Pancreas (tissue), 10 donors: ENCODE results near the gene BBX. TPM values are rescaled to one million over a fixed set of nuclear protein-coding genes. Genes with fewer than 3 reads are reported as not detected.

Experiments used
- ATAC-seq, 4 donors: fragments of 200-7000 bp; cut with Tn5 transposase; one replicate each; pipeline versions ENCODE4 v1.8.0 to v1.9.1; 2020; ENCODE audit warnings: mild to moderate bottlenecking in 4 of 4, moderate library complexity in 4 of 4
- DNase-seq, 6 donors: peaks; one replicate each; pipeline ENCODE4 v3.0.0-alpha.2; 2020
- FAIRE-seq: peaks from 2 replicates; lab custom pipeline; 2012; peaks lifted over from hg19 to GRCh38; lab: Jason Lieb, UNC
- H3K27ac ChIP-seq, 4 donors: fragments of 200-600 bp; sonication (generic); 1 replicate in 3 of 4; 2 replicates in 1 of 4; pipeline versions ENCODE4 v1.5.0 to v1.8.0; 2020
- H3K27me3 ChIP-seq, 4 donors: fragments of 200-600 bp; one replicate each; pipeline ENCODE4 v1.8.0; 2021
- H3K36me3 ChIP-seq, 3 donors: fragments of 200-600 bp; sonication (generic) in 1 of 3; one replicate each; pipeline versions ENCODE4 v1.5.0 to v1.8.0; 2020 to 2021
- H3K4me1 ChIP-seq, 3 donors: fragments of 200-600 bp; one replicate each; pipeline ENCODE4 v1.8.0; 2021
- H3K4me3 ChIP-seq, 4 donors: fragments of 200-600 bp; sonication (generic) in 2 of 4; one replicate each; pipeline versions ENCODE4 v1.5.0 to v1.8.0; 2020 to 2021
- H3K9me3 ChIP-seq, 4 donors: fragments of 200-600 bp; one replicate each; pipeline ENCODE4 v1.8.0; 2021
- CTCF ChIP-seq, 4 donors: fragments of 200-600 bp; sonication (generic) in 3 of 4; IDR thresholded peaks; one replicate each; pipeline versions ENCODE4 v1.5.0 to v1.8.0; 2021; ENCODE audit warnings: antibody characterized with exemption in 4 of 4
- WGBS, 2 donors: extraction: QIAGEN DNeasy Blood & Tissue Kit; methylation state at CpG; one replicate each; pipeline ENCODE4 v1.1.7; 2013; 5-methylcytosine and 5-hydroxymethylcytosine counted together
- intact Hi-C, 3 donors: fragments of 100-400 bp; cut with DNase I; formaldehyde crosslinking; loops; one replicate each; pipeline versions ENCODE4 v1.11.1 to v1.14.2; 2022
- polyA plus RNA-seq, 2 donors: library from polyadenylated mRNA; stranded (reverse); fragments of 200-250 nt; gene quantifications; one replicate each; pipeline ENCODE4 v1.2.3, GENCODE V29; 2013
- total RNA-seq, 6 donors: library from RNA; stranded (reverse); fragmentation: NEBNext Ultra II Directional in 4 of 6; extraction: Animal tissue kit (Norgen Biotek cat#: 25700) in 4 of 6; gene quantifications; one replicate each; pipeline versions ENCODE4 v1.2.1 to v1.2.4, GENCODE V29; 2021 to 2023
- donor health status: healthy with polysubstance abuse.
- donor health status: DM: no; HTN: no; CAD: no; lungs with moderate emphysema.
- donor health status: DM: no; HTN: no; CAD: no.
- donor health status: control.
- donor health status: control.
- donor health status: Bipolar disorder and iron deficiency.
- donor health status: DM: yes; HTN: yes; CAD: no.
- donor health status: DM: no; HTN: no; CAD: no.
- donor health status: DM: no; HTN: no; CAD: no.
- donor health status: DM: yes; HTN: yes; CAD: no.

BBX gene
- total and polyA plus RNA-seq, 8 donors, result 3.9 to 43.8 (median 19.8) TPM

- DNase-seq, result no peak
- Histone ChIP-seq H3K4me3 (no peak overlapping the region), H3K36me3 (no peaks in the 10 kb centered on the region), H3K27me3 (no peaks in the 10 kb centered on the region), H3K9me3 (no peaks in the 10 kb centered on the region), H3K27ac (no peak overlapping the region), H3K4me1 (no peaks in the 10 kb centered on the region)
- intact Hi-C loops, result no loop called here
- no peak for TF ChIP-seq CTCF (IDR thresholded peaks at IDR 0.05)
- FAIRE-seq, result no peak
- 85 to 87% methylated on average over 3 of the region's 3 CpGs for WGBS, 2 donors
- ATAC-seq, result no peak
Measured at GRCh38 chr3:107496855-107497254, 25.9 kb upstream of the BBX start.

- no peak for DNase-seq
- H3K27ac ChIP-seq, result no peak overlapping the region
- peaks cover 0 to 2% (median 0%) of the 10 kb centered on the region in 4 donors for H3K27me3 ChIP-seq
- no peak for ATAC-seq
- no peak for FAIRE-seq
- no peaks in the 10 kb centered on the region for H3K36me3 ChIP-seq
- 80 to 85% methylated on average over 4 of the region's 4 CpGs for WGBS, 2 donors
- H3K9me3 ChIP-seq, result no peaks in the 10 kb centered on the region
- intact Hi-C loops, result no loop called here
- H3K4me3 ChIP-seq, result no peak overlapping the region
- no peak for TF ChIP-seq CTCF (IDR thresholded peaks at IDR 0.05)
- H3K4me1 ChIP-seq, result no peaks in the 10 kb centered on the region
Measured at GRCh38 chr3:107498646-107499045, 24.1 kb upstream of the BBX start.

GRCh38 chr3:107506458-107506857 is 16.3 kb upstream of the BBX start:
- Histone ChIP-seq H3K4me1 (no peaks in the 10 kb centered on the region), H3K4me3 (no peak overlapping the region), H3K9me3 (no peaks in the 10 kb centered on the region), H3K36me3 (no peaks in the 10 kb centered on the region), H3K27me3 (peaks cover 0 to 2% (median 0%) of the 10 kb centered on the region in 4 donors), H3K27ac (no peak overlapping the region)
- WGBS, 2 donors, result 65 to 78% methylated on average over 2 of the region's 2 CpGs
- FAIRE-seq, result no peak
- intact Hi-C loops, result no loop called here
- no peak for ATAC-seq
- no peak for DNase-seq
- no peak for TF ChIP-seq CTCF (IDR thresholded peaks at IDR 0.05)

DNA sequence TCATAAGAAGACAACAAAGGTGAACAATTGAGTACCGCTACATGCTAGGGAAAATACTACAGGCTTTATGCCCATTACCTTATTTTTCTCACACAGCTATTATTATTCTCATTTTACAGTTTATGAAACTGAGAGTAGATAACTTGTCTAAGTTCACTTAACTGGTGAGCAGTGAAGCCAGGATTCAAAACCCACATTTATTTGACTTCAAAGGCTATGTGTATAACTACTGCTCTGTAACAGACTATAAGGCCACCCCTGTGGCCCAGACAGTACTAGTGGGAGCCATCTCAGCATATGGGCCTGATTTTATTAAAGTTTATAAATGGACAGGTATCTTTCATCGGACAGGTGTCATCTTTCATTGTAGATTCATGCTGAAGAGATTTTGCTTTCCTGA is 14.4 kb upstream of the BBX start:
- intact Hi-C loops, result no loop called here

More for the DNA sequence above, 14.4 kb upstream of the BBX start:
- H3K4me1 ChIP-seq, result no peaks in the 10 kb centered on the region
- no peaks in the 10 kb centered on the region for H3K27me3 ChIP-seq
- TF ChIP-seq CTCF (IDR thresholded peaks at IDR 0.05), result no peak
- ATAC-seq (no peak), FAIRE-seq (no peak), DNase-seq (no peak)
- 87 to 100% methylated on average over 2 of the region's 2 CpGs for WGBS, 2 donors
- no peaks in the 10 kb centered on the region for H3K9me3 ChIP-seq
- H3K27ac ChIP-seq, result no peak overlapping the region
- no peaks in the 10 kb centered on the region for H3K36me3 ChIP-seq
- no peak overlapping the region for H3K4me3 ChIP-seq
